ENCODE results near the gene DCBLD2. TPM values are rescaled to one million over a fixed set of nuclear protein-coding genes. Genes with fewer than 3 reads are reported as not detected.
"Not testable (repeated sequence)": the region's sequence is repeated elsewhere in the genome, so short reads cannot be mapped to it uniquely, and the experiment has no call there.

The DCBLD2 gene
- total RNA-seq, 1 experiment from 2014 or later = 112 TPM

DNA sequence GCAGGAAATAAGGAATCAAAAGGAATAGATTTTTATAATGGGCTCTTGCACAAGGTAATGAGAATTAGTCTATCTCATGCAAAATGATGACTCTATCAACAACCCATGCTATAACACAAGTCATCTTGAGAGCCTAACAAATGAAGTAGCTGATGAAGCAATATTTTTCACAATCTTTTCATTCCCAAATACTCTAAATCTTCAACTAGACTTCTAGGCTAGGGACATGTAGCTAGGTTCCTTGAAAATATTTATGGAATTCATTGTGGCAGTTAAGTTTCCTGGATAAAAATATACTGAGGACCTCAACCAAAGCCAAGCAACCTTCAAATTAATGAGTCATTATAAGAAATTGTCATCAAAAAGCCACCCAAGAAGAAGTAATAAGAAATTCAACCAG lies 55.4 kb downstream of the DCBLD2 start:
- ChIA-PET POLR2A (ENCODE audit: unreplicated experiment) (no interaction called here), CTCF (no interaction called here)
- Histone ChIP-seq H3K9me2 (ENCODE audit: insufficient read depth) (no peaks in the 10 kb centered on the region), H3K9me3 (ENCODE audit: insufficient read depth, low read depth) (no peaks in the 10 kb centered on the region), H3K79me2 (ENCODE audit: low read depth) (peaks cover 32% of the 10 kb centered on the region), H3K36me3 (ENCODE audit: low read depth) (peaks cover 44% of the 10 kb centered on the region), H4K20me1 (ENCODE audit: insufficient read depth) (0 out of 2 replicates have a peak, but pooled peaks cover 3% of the 10 kb centered on the region), H3K27me3 (ENCODE audit: insufficient read depth, low read depth) (no peaks in the 10 kb centered on the region), H3K27ac (peak overlapping the region; percentile 17; the same call in 1 of the 2 replicates), H3F3A (ENCODE audit: insufficient read depth, low read depth) (peaks cover 29% of the 10 kb centered on the region; the same call in 1 of the 2 replicates), H3K4me3 (no peak overlapping the region), H2AFZ (no peak overlapping the region), H3K4me1 (replicated peaks; ENCODE audit: insufficient read depth) (no peaks in the 10 kb centered on the region), H3K4me2 (no peak overlapping the region)
- no peak for DNase-seq
- intact Hi-C loops (cut with micrococcal nuclease; ENCODE audit: unreplicated experiment) = no loop called here
- no peak for TF ChIP-seq EZH2 (IDR thresholded peaks at IDR 0.05; ENCODE audit: low read depth)
- TF ChIP-seq, protein P1, sequence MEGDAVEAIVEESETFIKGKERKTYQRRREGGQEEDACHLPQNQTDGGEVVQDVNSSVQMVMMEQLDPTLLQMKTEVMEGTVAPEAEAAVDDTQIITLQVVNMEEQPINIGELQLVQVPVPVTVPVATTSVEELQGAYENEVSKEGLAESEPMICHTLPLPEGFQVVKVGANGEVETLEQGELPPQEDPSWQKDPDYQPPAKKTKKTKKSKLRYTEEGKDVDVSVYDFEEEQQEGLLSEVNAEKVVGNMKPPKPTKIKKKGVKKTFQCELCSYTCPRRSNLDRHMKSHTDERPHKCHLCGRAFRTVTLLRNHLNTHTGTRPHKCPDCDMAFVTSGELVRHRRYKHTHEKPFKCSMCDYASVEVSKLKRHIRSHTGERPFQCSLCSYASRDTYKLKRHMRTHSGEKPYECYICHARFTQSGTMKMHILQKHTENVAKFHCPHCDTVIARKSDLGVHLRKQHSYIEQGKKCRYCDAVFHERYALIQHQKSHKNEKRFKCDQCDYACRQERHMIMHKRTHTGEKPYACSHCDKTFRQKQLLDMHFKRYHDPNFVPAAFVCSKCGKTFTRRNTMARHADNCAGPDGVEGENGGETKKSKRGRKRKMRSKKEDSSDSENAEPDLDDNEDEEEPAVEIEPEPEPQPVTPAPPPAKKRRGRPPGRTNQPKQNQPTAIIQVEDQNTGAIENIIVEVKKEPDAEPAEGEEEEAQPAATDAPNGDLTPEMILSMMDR (conservative IDR thresholded peaks at IDR 0.05) = no peak
- no TSS peak for BruUV-seq (replicated peaks)

GRCh38 chr3:98843266-98843959 lies 58.1 kb downstream of the DCBLD2 start:
- Histone ChIP-seq H3K79me2 (ENCODE audit: low read depth) (peaks cover 18% of the 10 kb centered on the region; the same call in 1 of the 2 replicates), H3K27me3 (ENCODE audit: insufficient read depth, low read depth) (no peaks in the 10 kb centered on the region), H3K36me3 (ENCODE audit: low read depth) (peaks cover 49% of the 10 kb centered on the region), H3K4me3 (no peak overlapping the region), H3K4me1 (replicated peaks; ENCODE audit: insufficient read depth) (no peaks in the 10 kb centered on the region), H3K4me2 (no peak overlapping the region), H4K20me1 (ENCODE audit: insufficient read depth) (no peaks in the 10 kb centered on the region), H3F3A (ENCODE audit: insufficient read depth, low read depth) (peaks cover 45% of the 10 kb centered on the region; the same call in 1 of the 2 replicates), H2AFZ (no peak overlapping the region), H3K27ac (no peak overlapping the region), H3K9me2 (ENCODE audit: insufficient read depth) (no peaks in the 10 kb centered on the region), H3K9me3 (ENCODE audit: insufficient read depth, low read depth) (no peaks in the 10 kb centered on the region)
- ChIA-PET POLR2A (ENCODE audit: unreplicated experiment) (no interaction called here), CTCF (interaction anchor here (0.6 kb wide), 1 partner anchor 249 kb away, joined by 3 read pairs; no protein-coding TSS in a partner anchor)
- DNase-seq = no peak
- TF ChIP-seq, protein P1 (conservative IDR thresholded peaks at IDR 0.05) = no peak
- no peak for TF ChIP-seq EZH2 (IDR thresholded peaks at IDR 0.05; ENCODE audit: low read depth)
- no TSS peak for BruUV-seq (replicated peaks)
- intact Hi-C loops (cut with micrococcal nuclease; ENCODE audit: unreplicated experiment) = no loop called here

GRCh38 chr3:98839846-98840245 lies 61.6 kb downstream of the DCBLD2 start:
- TSS peak; percentile 10 for BruUV-seq (replicated peaks)
- TF ChIP-seq, protein P1 (conservative IDR thresholded peaks at IDR 0.05) = no peak
- no peak for TF ChIP-seq EZH2 (IDR thresholded peaks at IDR 0.05; ENCODE audit: low read depth)
- H3K9me2 ChIP-seq (ENCODE audit: insufficient read depth) = no peaks in the 10 kb centered on the region
- peaks cover 16% of the 10 kb centered on the region; the same call in 1 of the 2 replicates for H3K79me2 ChIP-seq (ENCODE audit: low read depth)
- H3K27me3 ChIP-seq (ENCODE audit: insufficient read depth, low read depth) = no peaks in the 10 kb centered on the region
- ChIA-PET POLR2A (ENCODE audit: unreplicated experiment) (no interaction called here), CTCF (no interaction called here)
- H2AFZ ChIP-seq = no peak overlapping the region
- H3K4me2 ChIP-seq = no peak overlapping the region
- no peak for DNase-seq
- no peaks in the 10 kb centered on the region for H3K4me1 ChIP-seq (replicated peaks; ENCODE audit: insufficient read depth)
- H3K9me3 ChIP-seq (ENCODE audit: insufficient read depth, low read depth) = no peaks in the 10 kb centered on the region
- H3K4me3 ChIP-seq = no peak overlapping the region
- H3K27ac ChIP-seq = no peak overlapping the region
- H4K20me1 ChIP-seq (ENCODE audit: insufficient read depth) = no peaks in the 10 kb centered on the region
- H3F3A ChIP-seq (ENCODE audit: insufficient read depth, low read depth) = peaks cover 32% of the 10 kb centered on the region; the same call in 1 of the 2 replicates
- intact Hi-C loops (cut with micrococcal nuclease; ENCODE audit: unreplicated experiment) = no loop called here
- H3K36me3 ChIP-seq (ENCODE audit: low read depth) = peaks cover 27% of the 10 kb centered on the region

DNA sequence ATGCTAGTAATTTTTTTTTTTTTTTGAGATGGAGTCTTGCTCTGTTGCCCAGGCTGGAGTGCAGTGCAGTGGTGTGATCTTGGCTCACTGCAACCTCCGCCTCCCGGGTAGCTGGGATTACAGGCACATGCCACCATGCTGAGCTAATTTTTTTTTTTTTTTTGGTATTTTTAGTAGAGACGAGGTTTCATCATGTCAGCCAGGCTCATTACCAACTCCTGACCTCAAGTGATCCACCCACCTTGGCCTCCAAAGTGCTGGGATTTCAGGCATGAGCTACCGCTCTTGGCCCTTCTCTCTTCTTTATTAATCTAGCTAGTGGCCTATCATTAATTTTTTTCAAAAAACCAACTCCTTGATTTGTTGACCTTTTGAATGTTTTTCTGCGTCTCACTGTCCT lies 70.4 kb downstream of the DCBLD2 start:
- intact Hi-C loops (cut with micrococcal nuclease; ENCODE audit: unreplicated experiment); CTCF ChIA-PET; POLR2A ChIA-PET (ENCODE audit: unreplicated experiment); H2AFZ ChIP-seq; H3K27me3 ChIP-seq (ENCODE audit: insufficient read depth, low read depth); H3K4me2 ChIP-seq; H3K4me3 ChIP-seq; H4K20me1 ChIP-seq (ENCODE audit: insufficient read depth); H3K36me3 ChIP-seq (ENCODE audit: low read depth); DNase-seq; H3K9me2 ChIP-seq (ENCODE audit: insufficient read depth); BruUV-seq (replicated peaks); H3K79me2 ChIP-seq (ENCODE audit: low read depth); H3K4me1 ChIP-seq (replicated peaks; ENCODE audit: insufficient read depth); H3K27ac ChIP-seq: not testable (repeated sequence)
- Histone ChIP-seq H3K9me3 (ENCODE audit: insufficient read depth, low read depth) (peaks cover 34% of the 10 kb centered on the region), H3F3A (ENCODE audit: insufficient read depth, low read depth) (peaks cover 25% of the 10 kb centered on the region; the same call in 1 of the 2 replicates)
